ENCODE results near the gene TLNRD1. TPM values are rescaled to one million over a fixed set of nuclear protein-coding genes. Genes with fewer than 3 reads are reported as not detected.

TLNRD1 gene
- total RNA-seq, 1 experiment from 2014 or later, result 19.3 TPM

DNA sequence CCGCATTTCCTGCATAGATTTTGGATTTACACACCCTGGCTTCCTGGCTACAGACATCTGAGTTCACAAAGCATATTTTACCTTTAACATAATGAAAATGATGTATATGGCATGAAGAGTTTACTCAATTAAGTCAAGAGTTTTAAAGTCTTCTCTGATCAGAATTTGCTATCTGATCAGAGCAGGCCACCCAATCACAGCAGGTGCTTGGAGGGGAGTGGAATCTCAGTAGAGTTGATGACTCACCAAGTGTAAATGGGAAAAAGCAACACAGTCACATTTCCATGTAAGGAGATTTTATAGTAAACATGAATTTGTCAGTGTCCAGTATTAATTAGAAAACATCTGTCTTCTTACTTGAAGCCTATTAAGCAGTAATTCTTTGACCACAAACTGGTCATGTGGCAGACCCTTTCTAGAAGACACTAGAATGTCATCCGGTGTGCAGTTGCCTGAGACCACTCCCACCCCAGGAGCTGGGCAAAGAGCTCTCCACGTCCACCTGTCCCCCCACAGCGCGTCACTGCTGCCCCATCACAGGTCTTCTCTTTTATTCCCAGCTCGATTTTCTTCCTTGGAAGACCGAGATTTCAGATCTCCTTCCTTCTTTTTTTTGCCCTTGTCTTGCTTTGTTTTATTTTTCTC lies 21.9 kb upstream of the TLNRD1 start:
- no peak overlapping the region for H2AK5ac ChIP-seq (ENCODE audit: insufficient read length, low read length)
- no peak overlapping the region for H3K9ac ChIP-seq (ENCODE audit: extremely low read depth, insufficient read length, low read length)
- no peak overlapping the region for H3K56ac ChIP-seq (ENCODE audit: insufficient read length, low read depth, low read length)
- H3K27ac ChIP-seq (ENCODE audit: insufficient read length, low read depth, low read length), result no peak overlapping the region
- no peak overlapping the region for H2BK12ac ChIP-seq (ENCODE audit: insufficient read length, low read depth, low read length)
- Mint-ChIP-seq H3K4me3 (no peak overlapping the region), H3K9me3 (no peaks in the 10 kb centered on the region), H3K27me3 (ENCODE audit: low read depth) (no peaks in the 10 kb centered on the region), H3K36me3 (ENCODE audit: insufficient read depth in 1 of 3, low read depth in 3 of 3) (peaks cover 22 to 56% (median 43%) of the 10 kb centered on the region in 3 experiments; a peak in 6 of 7 replicates), H3K4me1 (peaks cover 18 to 26% of the 10 kb centered on the region in 2 experiments), H3K27ac (peak overlapping the region in 2 of 3 experiments; percentile 50 to 80; a peak in 3 of 7 replicates)
- H2BK20ac ChIP-seq (ENCODE audit: low read depth, low read length, poor library complexity, severe bottlenecking), result no peak overlapping the region
- H3K27me3 ChIP-seq (ENCODE audit: insufficient read depth, low read length), result no peaks in the 10 kb centered on the region
- H3K4ac ChIP-seq (ENCODE audit: low read depth, low read length), result no peak overlapping the region
- no peaks in the 10 kb centered on the region for H3K4me1 ChIP-seq (ENCODE audit: insufficient read depth, low read length)
- no peak for TF ChIP-seq CTCF (conservative IDR thresholded peaks at IDR 0.05)
- H3K23me2 ChIP-seq (ENCODE audit: insufficient read length, low read depth, low read length, poor library complexity, severe bottlenecking), result no peaks in the 10 kb centered on the region
- H3K79me1 ChIP-seq (ENCODE audit: insufficient read depth, low read depth, low read length, poor library complexity, severe bottlenecking), result peaks cover 15% of the 10 kb centered on the region
- H2BK15ac ChIP-seq (ENCODE audit: low read depth, low read length), result no peak overlapping the region
- H2BK5ac ChIP-seq (ENCODE audit: insufficient read length, low read length), result no peak overlapping the region
- H4K5ac ChIP-seq (ENCODE audit: insufficient read length, low read depth, low read length), result no peak overlapping the region
- H4K91ac ChIP-seq (ENCODE audit: insufficient read length, low read depth, low read length), result no peak overlapping the region
- H3T11ph ChIP-seq (ENCODE audit: low read length), result no peak overlapping the region
- peaks cover 9% of the 10 kb centered on the region; the same call in 1 of the 2 replicates for H3K79me2 ChIP-seq (ENCODE audit: insufficient read depth, low read length)
- H3K14ac ChIP-seq (ENCODE audit: insufficient read depth, low read length), result no peak overlapping the region
- no peaks in the 10 kb centered on the region for H4K20me1 ChIP-seq (ENCODE audit: control insufficient read depth, insufficient read depth, insufficient read length)
- H3K18ac ChIP-seq (ENCODE audit: insufficient read length, low read depth, low read length), result no peak overlapping the region
- no peaks in the 10 kb centered on the region for H3K9me3 ChIP-seq (ENCODE audit: control insufficient read depth, low read depth, low read length)
- no peak for DNase-seq
- no peak overlapping the region for H2AFZ ChIP-seq (ENCODE audit: low read length)
- H3K23ac ChIP-seq (ENCODE audit: insufficient read length, low read depth, low read length), result no peak overlapping the region
- H3K4me2 ChIP-seq (ENCODE audit: insufficient read depth, insufficient read length, low read length), result no peak overlapping the region
- H2BK120ac ChIP-seq (ENCODE audit: low read depth, low read length, poor library complexity, severe bottlenecking), result no peak overlapping the region
- no peak overlapping the region for H4K8ac ChIP-seq (replicated peaks; ENCODE audit: insufficient read length, low read depth, low read length)
- no CpG with 5 or more reads among the region's 7 CpGs for WGBS (ENCODE audit: extremely low coverage, insufficient read length, low lambda C conversion rate)
